ENCODE data around the gene ZFHX2.

The ZFHX2 gene

GRCh38 chr14:23544511-23545447 is 6.8 kb downstream of the ZFHX2 start:
- Histone ChIP-seq H3K9ac (ENCODE audit: low read depth, low read length) (no peak overlapping the region), H2AFZ (ENCODE audit: low read depth, low read length) (no peak overlapping the region), H3K36me3 (ENCODE audit: insufficient read depth, low read length) (no peaks in the 10 kb centered on the region), H3K4me1 (ENCODE audit: insufficient read depth, low read length) (peaks cover 1% of the 10 kb centered on the region; the same call in 1 of the 2 replicates), H4K20me1 (ENCODE audit: insufficient read depth, low read length) (no peaks in the 10 kb centered on the region), H3K27me3 (ENCODE audit: insufficient read depth, low read length, poor library complexity) (no peaks in the 10 kb centered on the region), H3K27ac (ENCODE audit: low read length) (no peak overlapping the region), H3K4me2 (ENCODE audit: insufficient read depth, low read length) (no peak overlapping the region), H3K9me3 (ENCODE audit: insufficient read depth, low read length, severe bottlenecking) (no peaks in the 10 kb centered on the region), H3K4me3 (ENCODE audit: low read depth in 1 of 2, low read length in 2 of 2) (no peak overlapping the region), H3K79me2 (ENCODE audit: insufficient read depth, low read length) (no peaks in the 10 kb centered on the region)
- ATAC-seq (ENCODE audit: insufficient read depth, low read depth), result no peak
- TF ChIP-seq CTCF (IDR thresholded peaks at IDR 0.05; ENCODE audit: borderline replicate concordance, extremely low read depth, low read length, poor library complexity, severe bottlenecking), result no peak
- no peak for DNase-seq

GRCh38 chr14:23543403-23543802 is 8.2 kb downstream of the ZFHX2 start:
- H2AFZ ChIP-seq (ENCODE audit: low read depth, low read length), result no peak overlapping the region
- H3K4me3 ChIP-seq (ENCODE audit: low read depth in 1 of 2, low read length in 2 of 2), result no peak overlapping the region
- no peak overlapping the region for H3K4me2 ChIP-seq (ENCODE audit: insufficient read depth, low read length)
- no peaks in the 10 kb centered on the region for H3K9me3 ChIP-seq (ENCODE audit: insufficient read depth, low read length, severe bottlenecking)
- H3K4me1 ChIP-seq (ENCODE audit: insufficient read depth, low read length), result no peaks in the 10 kb centered on the region
- TF ChIP-seq EZH2 (IDR thresholded peaks at IDR 0.05; ENCODE audit: borderline replicate concordance, low read depth, low read length, severe bottlenecking) (no peak), CTCF (IDR thresholded peaks at IDR 0.05; ENCODE audit: borderline replicate concordance, extremely low read depth, low read length, poor library complexity, severe bottlenecking) (no peak)
- no peaks in the 10 kb centered on the region for H3K27me3 ChIP-seq (ENCODE audit: insufficient read depth, low read length, poor library complexity)
- no peak overlapping the region for H3K9ac ChIP-seq (ENCODE audit: low read depth, low read length)
- H3K27ac ChIP-seq (ENCODE audit: low read length), result no peak overlapping the region
- no peaks in the 10 kb centered on the region; the same call in 1 of the 2 replicates for H4K20me1 ChIP-seq (ENCODE audit: insufficient read depth, low read length)
- no peaks in the 10 kb centered on the region for H3K79me2 ChIP-seq (ENCODE audit: insufficient read depth, low read length)
- no peaks in the 10 kb centered on the region for H3K36me3 ChIP-seq (ENCODE audit: insufficient read depth, low read length)
- no peak for DNase-seq
- ATAC-seq (ENCODE audit: insufficient read depth, low read depth), result no peak

- H3K9me3 ChIP-seq (ENCODE audit: insufficient read depth, low read length, severe bottlenecking), result no peaks in the 10 kb centered on the region
- H3K36me3 ChIP-seq (ENCODE audit: insufficient read depth, low read length), result no peaks in the 10 kb centered on the region
- no peak overlapping the region for H2AFZ ChIP-seq (ENCODE audit: low read depth, low read length)
- no peak for DNase-seq
- no peak overlapping the region for H3K4me3 ChIP-seq (ENCODE audit: low read depth in 1 of 2, low read length in 2 of 2)
- H3K27me3 ChIP-seq (ENCODE audit: insufficient read depth, low read length, poor library complexity), result no peaks in the 10 kb centered on the region
- no peaks in the 10 kb centered on the region; the same call in 1 of the 2 replicates for H4K20me1 ChIP-seq (ENCODE audit: insufficient read depth, low read length)
- H3K4me1 ChIP-seq (ENCODE audit: insufficient read depth, low read length), result no peaks in the 10 kb centered on the region
- TF ChIP-seq EZH2 (IDR thresholded peaks at IDR 0.05; ENCODE audit: borderline replicate concordance, low read depth, low read length, severe bottlenecking), result no peak
- no peak for TF ChIP-seq CTCF (IDR thresholded peaks at IDR 0.05; ENCODE audit: borderline replicate concordance, extremely low read depth, low read length, poor library complexity, severe bottlenecking)
- no peak overlapping the region for H3K4me2 ChIP-seq (ENCODE audit: insufficient read depth, low read length)
- no peak for ATAC-seq (ENCODE audit: insufficient read depth, low read depth)
- H3K9ac ChIP-seq (ENCODE audit: low read depth, low read length), result no peak overlapping the region
- H3K27ac ChIP-seq (ENCODE audit: low read length), result no peak overlapping the region
- no peaks in the 10 kb centered on the region for H3K79me2 ChIP-seq (ENCODE audit: insufficient read depth, low read length)
Observed at GRCh38 chr14:23542261-23542660, 9.3 kb downstream of the ZFHX2 start.
